Measurements from ENCODE around the gene AMBRA1. TPM values are rescaled to one million over a fixed set of nuclear protein-coding genes. Genes with fewer than 3 reads are reported as not detected.
A peak's percentile ranks its signal among the peaks of the same experiment; 100 is the strongest.

AMBRA1 gene
- total RNA-seq, 2 experiments from 2014 or later: 24.6 to 30.7 TPM

DNA sequence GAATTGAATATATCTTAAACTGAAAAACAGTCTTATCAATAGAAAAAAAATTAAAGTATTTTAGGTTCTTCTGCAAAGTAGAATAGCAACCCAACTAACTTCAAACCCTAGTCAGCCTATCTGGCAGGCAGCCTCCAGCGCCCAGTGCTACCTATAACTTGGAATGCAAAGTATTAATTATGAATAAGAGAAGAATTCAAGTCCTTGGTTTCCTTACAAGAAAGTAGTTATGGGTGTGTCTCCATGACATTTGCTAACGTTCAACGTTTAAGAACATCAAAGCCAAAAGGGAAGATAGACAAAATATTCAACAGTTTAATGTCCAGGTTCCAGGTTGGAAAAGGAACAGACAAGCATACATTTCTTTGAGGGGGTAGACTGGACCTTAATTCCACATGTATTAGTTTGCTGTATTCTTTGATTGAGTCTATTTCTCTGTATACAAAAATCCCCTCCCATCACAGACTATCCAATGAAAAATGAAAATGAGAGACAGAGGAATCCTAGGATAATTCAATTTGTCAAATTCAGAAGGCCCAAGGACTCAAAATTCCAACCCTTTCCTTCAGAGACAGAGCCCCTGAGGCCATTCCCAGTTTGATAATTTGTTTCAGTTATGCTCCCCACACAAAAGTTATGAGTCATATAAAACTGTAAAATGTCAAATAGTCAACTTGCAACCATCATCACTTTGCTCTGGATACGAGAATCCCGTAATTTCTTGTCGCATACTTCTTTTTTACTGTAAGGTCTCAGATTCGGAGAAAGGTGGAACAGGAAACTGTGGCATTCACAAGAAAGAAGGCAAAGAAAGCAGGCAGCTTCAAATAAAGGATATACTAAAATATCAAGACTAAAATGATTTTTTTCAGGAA lies 118.5 kb downstream of the AMBRA1 start:
- no peak overlapping the region for H3K27ac ChIP-seq (ENCODE audit: low read depth, low read length, poor library complexity, severe bottlenecking)
- TSS peak; percentile 9 for BruUV-seq (replicated peaks)
- H3K4me3 ChIP-seq (ENCODE audit: low read depth, low read length, poor library complexity, severe bottlenecking): no peak overlapping the region
- no peak for TF ChIP-seq EZH2phosphoT487 (IDR thresholded peaks at IDR 0.05; ENCODE audit: borderline replicate concordance, low read depth, low read length)
- TF ChIP-seq, protein P1, sequence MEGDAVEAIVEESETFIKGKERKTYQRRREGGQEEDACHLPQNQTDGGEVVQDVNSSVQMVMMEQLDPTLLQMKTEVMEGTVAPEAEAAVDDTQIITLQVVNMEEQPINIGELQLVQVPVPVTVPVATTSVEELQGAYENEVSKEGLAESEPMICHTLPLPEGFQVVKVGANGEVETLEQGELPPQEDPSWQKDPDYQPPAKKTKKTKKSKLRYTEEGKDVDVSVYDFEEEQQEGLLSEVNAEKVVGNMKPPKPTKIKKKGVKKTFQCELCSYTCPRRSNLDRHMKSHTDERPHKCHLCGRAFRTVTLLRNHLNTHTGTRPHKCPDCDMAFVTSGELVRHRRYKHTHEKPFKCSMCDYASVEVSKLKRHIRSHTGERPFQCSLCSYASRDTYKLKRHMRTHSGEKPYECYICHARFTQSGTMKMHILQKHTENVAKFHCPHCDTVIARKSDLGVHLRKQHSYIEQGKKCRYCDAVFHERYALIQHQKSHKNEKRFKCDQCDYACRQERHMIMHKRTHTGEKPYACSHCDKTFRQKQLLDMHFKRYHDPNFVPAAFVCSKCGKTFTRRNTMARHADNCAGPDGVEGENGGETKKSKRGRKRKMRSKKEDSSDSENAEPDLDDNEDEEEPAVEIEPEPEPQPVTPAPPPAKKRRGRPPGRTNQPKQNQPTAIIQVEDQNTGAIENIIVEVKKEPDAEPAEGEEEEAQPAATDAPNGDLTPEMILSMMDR (conservative IDR thresholded peaks at IDR 0.05; ENCODE audit: low read length): no peak
- intact Hi-C loops (cut with micrococcal nuclease; ENCODE audit: unreplicated experiment): no loop called here
- no peak overlapping the region for H3K4me2 ChIP-seq (ENCODE audit: low read length)
- DNase-seq (ENCODE audit: low spot score): no peak
- no peaks in the 10 kb centered on the region for H3K4me1 ChIP-seq (ENCODE audit: insufficient read depth, low read length, poor library complexity, severe bottlenecking)
- H4K20me1 ChIP-seq (ENCODE audit: insufficient read depth, low read length): no peaks in the 10 kb centered on the region
- H3K9me2 ChIP-seq (ENCODE audit: insufficient read depth, low read length): no peaks in the 10 kb centered on the region
- H3K36me3 ChIP-seq (ENCODE audit: insufficient read depth, low read length): no peaks in the 10 kb centered on the region
- POLR2A ChIA-PET: no interaction called here
- no peaks in the 10 kb centered on the region for H3K9me3 ChIP-seq (ENCODE audit: low read length)
- no peaks in the 10 kb centered on the region for H3K79me2 ChIP-seq (ENCODE audit: insufficient read depth, low read depth, low read length)
- CTCF ChIA-PET (ENCODE audit: unreplicated experiment): interaction anchor here (1.0 kb wide), 1 partner anchor 15 kb away, joined by 3 read pairs; no protein-coding TSS in a partner anchor
- no peak overlapping the region for H2AFZ ChIP-seq (ENCODE audit: low read length)

DNA sequence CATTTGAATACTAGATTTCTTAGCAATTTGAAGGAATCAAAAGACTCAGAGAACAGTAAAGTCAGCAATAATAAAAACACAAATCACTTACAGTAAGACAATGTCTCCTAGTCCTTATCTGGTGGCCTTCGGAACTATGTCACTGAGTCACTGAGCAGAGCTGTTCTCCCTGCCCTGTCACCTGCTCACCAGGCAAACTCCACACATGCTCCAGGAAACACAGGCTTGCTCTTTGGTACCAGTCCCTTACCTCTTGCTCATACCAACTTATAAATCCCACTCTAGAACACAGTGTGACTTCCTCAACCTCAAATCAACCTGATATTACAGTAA lies 121.2 kb downstream of the AMBRA1 start:
- intact Hi-C loops (cut with micrococcal nuclease; ENCODE audit: unreplicated experiment): no loop called here
- ChIA-PET CTCF (ENCODE audit: unreplicated experiment) (no interaction called here), POLR2A (interaction anchor here (1.7 kb wide), 1 partner anchor 15 kb away, joined by 3 read pairs; no protein-coding TSS in a partner anchor)

More for the DNA sequence above, 121.2 kb downstream of the AMBRA1 start:
- no peak for DNase-seq (ENCODE audit: low spot score)
- Histone ChIP-seq H2AFZ (ENCODE audit: low read length) (no peak overlapping the region), H3K9me3 (ENCODE audit: low read length) (no peaks in the 10 kb centered on the region), H3K4me2 (ENCODE audit: low read length) (no peak overlapping the region), H3K4me3 (ENCODE audit: low read depth, low read length, poor library complexity, severe bottlenecking) (no peak overlapping the region), H3K79me2 (ENCODE audit: insufficient read depth, low read depth, low read length) (no peaks in the 10 kb centered on the region), H3K27ac (ENCODE audit: low read depth, low read length, poor library complexity, severe bottlenecking) (no peak overlapping the region), H4K20me1 (ENCODE audit: insufficient read depth, low read length) (no peaks in the 10 kb centered on the region), H3K36me3 (ENCODE audit: insufficient read depth, low read length) (no peaks in the 10 kb centered on the region), H3K4me1 (ENCODE audit: insufficient read depth, low read length, poor library complexity, severe bottlenecking) (no peaks in the 10 kb centered on the region), H3K9me2 (ENCODE audit: insufficient read depth, low read length) (no peaks in the 10 kb centered on the region)
- BruUV-seq (replicated peaks): no TSS peak
- no peak for TF ChIP-seq EZH2phosphoT487 (IDR thresholded peaks at IDR 0.05; ENCODE audit: borderline replicate concordance, low read depth, low read length)
- TF ChIP-seq, protein P1 (conservative IDR thresholded peaks at IDR 0.05; ENCODE audit: low read length): no peak
